Heart left ventricle (tissue), 16 donors: ENCODE data around the gene CNOT11. TPM values are rescaled to one million over a fixed set of nuclear protein-coding genes. Genes with fewer than 3 reads are reported as not detected.

Source experiments
- ATAC-seq, 4 donors: fragments of 200-7000 bp; cut with Tn5 transposase; one replicate each; pipeline ENCODE4 v1.9.1; 2020 to 2022; ENCODE audit warnings: moderate library complexity in 4 of 4, mild to moderate bottlenecking in 3 of 4, moderate number of reproducible peaks in 1 of 4
- DNase-seq, 5 donors: peaks; one replicate each; pipeline ENCODE4 v3.0.0-alpha.2; 2020
- H3K27ac ChIP-seq, 12 donors: fragments of 200-600 bp; sonication (generic) in 4 of 12; one replicate each; pipeline versions ENCODE4 v1.5.0 to v1.8.0; 2016 to 2022; ENCODE audit warnings: mild to moderate bottlenecking in 2 of 12
- H3K27me3 ChIP-seq, 9 donors: fragments of 200-600 bp; sonication (generic) in 2 of 9; one replicate each; pipeline versions ENCODE4 v1.5.1 to v1.8.0; 2016 to 2022; ENCODE audit warnings: mild to moderate bottlenecking in 3 of 9
- H3K36me3 ChIP-seq, 9 donors: fragments of 200-600 bp; sonication (generic) in 2 of 9; one replicate each; pipeline versions ENCODE4 v1.5.0 to v1.8.0; 2018 to 2022; ENCODE audit warnings: mild to moderate bottlenecking in 2 of 9
- H3K4me1 ChIP-seq, 12 donors: fragments of 200-600 bp; sonication (generic) in 4 of 12; one replicate each; pipeline versions ENCODE4 v1.5.0 to v1.8.0; 2016 to 2022; ENCODE audit warnings: mild to moderate bottlenecking in 3 of 12
- H3K4me3 ChIP-seq, 12 donors: fragments of 200-600 bp; sonication (generic) in 4 of 12; one replicate each; pipeline versions ENCODE4 v1.5.0 to v1.8.0; 2017 to 2022; ENCODE audit warnings: mild to moderate bottlenecking in 9 of 12, moderate library complexity in 4 of 12
- H3K9me3 ChIP-seq, 12 donors: fragments of 200-600 bp; sonication (generic) in 4 of 12; one replicate each; pipeline versions ENCODE4 v1.5.0 to v1.8.0; 2016 to 2022; ENCODE audit warnings: mild to moderate bottlenecking in 1 of 12
- POLR2A ChIP-seq, 2 donors: fragments of 450-650 bp; IDR thresholded peaks; one replicate each; pipeline ENCODE4 v1.6.1; 2017; ENCODE audit warnings: antibody characterized with exemption in 2 of 2, mild to moderate bottlenecking in 2 of 2, moderate library complexity in 2 of 2
- WGBS, 4 donors: extraction: QIAGEN DNeasy Blood & Tissue Kit in 2 of 4; methylation state at CpG; one replicate each; pipeline versions ENCODE4 v1.1.5 to v1.1.7; 2013 to 2018; 5-methylcytosine and 5-hydroxymethylcytosine counted together
- intact Hi-C, 10 donors: fragments of 100-400 bp; cut with DNase I; formaldehyde crosslinking; loops; one replicate each; pipeline versions ENCODE4 v1.11.1 to v1.14.2; 2022
- polyA plus RNA-seq, 2 donors: library from polyadenylated mRNA; stranded (reverse); fragments of 200-250 nt; gene quantifications; one replicate each; pipeline ENCODE4 v1.2.3, GENCODE V29; 2013
- total RNA-seq, 9 donors: library from RNA; depleted of rRNA in 2 of 9; stranded (reverse); fragments of >200 nt in 2 of 9; fragmentation: NEBNext Ultra II Directional in 3 of 9; extraction: Animal tissue kit (Norgen Biotek cat#: 25700) in 3 of 9; gene quantifications; one replicate each; pipeline versions ENCODE4 v1.1.0 to v1.2.4, GENCODE V29; 2016 to 2023
- TF ChIP-seq, protein P1 (sequence below), 12 donors: fragments of 200-600 bp; sonication (generic) in 4 of 12; IDR thresholded peaks; one replicate each; pipeline versions ENCODE4 v1.5.0 to v1.8.0; 2018 to 2022; ENCODE audit warnings: antibody characterized with exemption in 12 of 12, mild to moderate bottlenecking in 5 of 12
- donor health status: ischemic (EF 13 %, LVEDD 7.1; RV severe dilation, severe dysfunction).
- donor health status: healthy with polysubstance abuse.
- donor health status: DM: no; HTN: yes; CAD: no.
- donor health status: DM: no; HTN: no; CAD: no.
- donor health status: ischemic (EF 25% LVEDD 6.9; RV normal size, moderate dysfunction).
- donor health status: ischemic (EF 25% LVEDD 5.7; RV mildly dilated, moderate dysfunction).
- donor health status: healthy.
- donor health status: DM: yes; HTN: yes; CAD: no.
- donor health status: ischemic (EF 35%, LVEDD 5.7; RV mildly dilated, moderate dysfunction).
- donor health status: nonischemic (EF 11% LVEDD 7.7; RV severe dilation, severe dysfunction).
- donor health status: DM: yes; HTN: yes; CAD: no.
- donor health status: PGD.
- donor health status: ischemic (EF 29% LVEDD 5.4; RV normal size, mild dysfunction).
- donor health status: nonischemic (EF 23%, LVEDD 6.1; RV moderate dilation, normal function).

The CNOT11 gene
- total and polyA plus RNA-seq, 11 donors = 14.0 to 62.5 (median 40.1) TPM

- H3K27me3 ChIP-seq = no peaks in the 10 kb centered on the region
- H3K4me3 ChIP-seq = no peak overlapping the region
- no peak overlapping the region for H3K27ac ChIP-seq
- H3K4me1 ChIP-seq = peaks cover 0 to 92% (median 40%) of the 10 kb centered on the region in 12 donors
- no peak for TF ChIP-seq POLR2A (IDR thresholded peaks at IDR 0.05)
- TF ChIP-seq, protein P1, sequence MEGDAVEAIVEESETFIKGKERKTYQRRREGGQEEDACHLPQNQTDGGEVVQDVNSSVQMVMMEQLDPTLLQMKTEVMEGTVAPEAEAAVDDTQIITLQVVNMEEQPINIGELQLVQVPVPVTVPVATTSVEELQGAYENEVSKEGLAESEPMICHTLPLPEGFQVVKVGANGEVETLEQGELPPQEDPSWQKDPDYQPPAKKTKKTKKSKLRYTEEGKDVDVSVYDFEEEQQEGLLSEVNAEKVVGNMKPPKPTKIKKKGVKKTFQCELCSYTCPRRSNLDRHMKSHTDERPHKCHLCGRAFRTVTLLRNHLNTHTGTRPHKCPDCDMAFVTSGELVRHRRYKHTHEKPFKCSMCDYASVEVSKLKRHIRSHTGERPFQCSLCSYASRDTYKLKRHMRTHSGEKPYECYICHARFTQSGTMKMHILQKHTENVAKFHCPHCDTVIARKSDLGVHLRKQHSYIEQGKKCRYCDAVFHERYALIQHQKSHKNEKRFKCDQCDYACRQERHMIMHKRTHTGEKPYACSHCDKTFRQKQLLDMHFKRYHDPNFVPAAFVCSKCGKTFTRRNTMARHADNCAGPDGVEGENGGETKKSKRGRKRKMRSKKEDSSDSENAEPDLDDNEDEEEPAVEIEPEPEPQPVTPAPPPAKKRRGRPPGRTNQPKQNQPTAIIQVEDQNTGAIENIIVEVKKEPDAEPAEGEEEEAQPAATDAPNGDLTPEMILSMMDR (IDR thresholded peaks at IDR 0.05) = no peak
- no peak for DNase-seq
- peaks cover 0 to 53% (median 0%) of the 10 kb centered on the region in 9 donors for H3K36me3 ChIP-seq
- WGBS, 4 donors = 88 to 93% (median 89%) methylated on average over 1 of the region's 1 CpG
- no peaks in the 10 kb centered on the region for H3K9me3 ChIP-seq
- ATAC-seq = no peak
- intact Hi-C loops = no loop called here
Observed at GRCh38 chr2:101300164-101300563, 47.5 kb downstream of the CNOT11 start.

DNA sequence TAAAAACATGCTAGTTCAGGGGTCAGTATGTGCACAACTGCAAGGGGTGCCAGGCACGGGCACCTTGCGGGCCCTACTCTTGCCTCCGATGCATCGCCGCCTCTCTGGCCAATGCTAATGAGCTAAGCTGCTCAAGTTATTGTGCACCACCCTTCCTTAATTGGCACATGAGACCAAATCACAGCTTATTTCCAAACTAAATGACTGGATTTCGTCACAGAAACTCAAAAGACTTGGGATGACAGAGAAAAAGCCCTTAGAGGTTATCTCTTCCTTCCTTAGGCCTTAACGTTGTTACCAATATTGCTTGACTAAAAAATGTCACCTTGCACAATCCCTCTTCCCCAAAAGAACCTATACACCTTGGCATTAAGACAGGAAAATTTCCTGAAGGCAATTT is 48.1 kb downstream of the CNOT11 start:
- DNase-seq = no peak
- Histone ChIP-seq H3K27me3 (no peaks in the 10 kb centered on the region), H3K27ac (no peak overlapping the region), H3K36me3 (peaks cover 0 to 54% (median 0%) of the 10 kb centered on the region in 9 donors), H3K9me3 (no peaks in the 10 kb centered on the region), H3K4me1 (peaks cover 0 to 97% (median 46%) of the 10 kb centered on the region in 12 donors), H3K4me3 (no peak overlapping the region)
- TF ChIP-seq, protein P1 (IDR thresholded peaks at IDR 0.05) = no peak
- no peak for TF ChIP-seq POLR2A (IDR thresholded peaks at IDR 0.05)
- intact Hi-C loops = no loop called here
- no peak for ATAC-seq
- WGBS, 4 donors = 61 to 70% (median 63%) methylated on average over 7 of the region's 7 CpGs

DNA sequence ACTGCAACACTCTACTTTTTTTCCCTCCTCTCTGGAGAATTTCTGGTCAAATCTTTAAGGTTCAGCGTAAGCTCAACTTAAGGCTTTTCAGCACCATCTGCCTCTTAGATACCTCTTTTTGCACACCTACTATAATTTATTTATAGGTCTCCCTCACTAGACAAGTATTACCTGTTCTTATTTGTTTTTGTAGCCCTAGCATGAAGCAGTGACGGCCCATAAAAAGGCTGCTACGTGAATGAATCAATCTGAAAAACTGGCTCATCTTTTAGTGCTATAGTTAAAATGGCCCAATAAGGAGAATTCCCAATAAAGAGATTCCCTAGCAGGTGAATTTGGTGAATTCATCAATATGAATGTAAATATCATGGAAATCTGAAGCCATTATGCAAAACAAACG is 49.3 kb downstream of the CNOT11 start:
- H3K4me1 ChIP-seq = peaks cover 2 to 97% (median 52%) of the 10 kb centered on the region in 12 donors
- ATAC-seq = no peak
- DNase-seq = no peak
- peaks cover 0 to 60% (median 0%) of the 10 kb centered on the region in 9 donors for H3K36me3 ChIP-seq
- no peak for TF ChIP-seq POLR2A (IDR thresholded peaks at IDR 0.05)
- TF ChIP-seq, protein P1 (IDR thresholded peaks at IDR 0.05) = no peak
- intact Hi-C loops = no loop called here
- 80 to 84% (median 80%) methylated on average over 4 of the region's 4 CpGs for WGBS, 4 donors
- H3K27ac ChIP-seq = no peak overlapping the region
- no peak overlapping the region for H3K4me3 ChIP-seq
- H3K27me3 ChIP-seq = no peaks in the 10 kb centered on the region
- no peaks in the 10 kb centered on the region for H3K9me3 ChIP-seq

GRCh38 chr2:101303688-101304087 is 51.0 kb downstream of the CNOT11 start:
- intact Hi-C loops = no loop called here
- Histone ChIP-seq H3K36me3 (peaks cover 0 to 60% (median 0%) of the 10 kb centered on the region in 9 donors), H3K9me3 (no peaks in the 10 kb centered on the region), H3K4me1 (peaks cover 2 to 88% (median 53%) of the 10 kb centered on the region in 12 donors), H3K27ac (peak overlapping the region in 1 of 12 donors; percentile 2), H3K4me3 (peak overlapping the region in 1 of 12 donors; percentile 80), H3K27me3 (no peaks in the 10 kb centered on the region)
- no peak for DNase-seq
- 77 to 86% (median 84%) methylated on average over 1 of the region's 1 CpG for WGBS, 4 donors
- ATAC-seq = no peak
- TF ChIP-seq POLR2A (IDR thresholded peaks at IDR 0.05) = no peak
- TF ChIP-seq, protein P1 (IDR thresholded peaks at IDR 0.05) = no peak
